Measurements from ENCODE around the gene PHACTR1. TPM values are rescaled to one million over a fixed set of nuclear protein-coding genes. Genes with fewer than 3 reads are reported as not detected.

The PHACTR1 gene
- total RNA-seq, 1 donor from 2014 or later: 4.3 TPM

DNA sequence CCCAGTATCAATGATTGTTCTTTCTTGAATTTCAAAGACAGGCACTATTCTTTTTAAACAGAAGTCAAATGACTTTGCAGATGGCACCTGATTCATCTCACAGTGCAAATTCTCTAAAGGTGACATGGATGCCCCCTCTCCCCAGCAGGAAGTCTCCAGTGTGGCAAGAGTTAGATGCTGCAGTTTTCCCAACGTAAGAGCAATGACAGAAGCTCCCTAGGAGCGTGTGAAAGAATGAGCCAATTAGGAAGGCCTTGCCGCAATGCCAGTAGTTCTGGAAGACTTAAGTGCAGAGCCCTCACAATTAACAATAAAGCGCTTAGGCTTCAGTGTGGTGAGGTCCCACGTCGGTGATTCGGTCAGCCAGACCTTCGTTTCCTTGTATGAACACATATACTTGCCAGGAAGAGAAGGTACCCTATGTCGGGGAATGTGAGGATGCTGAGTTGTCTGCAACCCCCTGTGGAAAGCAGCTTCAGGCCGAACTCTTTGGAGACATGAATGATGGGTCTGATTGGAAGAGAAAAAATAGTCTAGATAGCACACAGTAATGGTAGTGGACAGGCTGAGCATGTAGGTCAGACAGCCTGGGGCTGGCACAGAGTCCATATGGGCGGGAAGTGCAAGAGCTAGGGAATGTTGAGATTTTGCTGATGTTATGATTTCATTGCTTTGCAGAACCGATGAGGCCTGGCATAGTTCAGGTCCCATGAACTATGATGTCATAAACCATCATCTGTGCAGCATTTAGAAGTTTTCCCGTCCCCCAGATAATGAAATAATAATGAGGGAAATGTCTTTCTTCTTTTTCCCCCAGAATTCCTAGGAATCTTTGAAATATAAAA is 132.6 kb downstream of the PHACTR1 start:
- intact Hi-C loops (cut with micrococcal nuclease): no loop called here

DNA sequence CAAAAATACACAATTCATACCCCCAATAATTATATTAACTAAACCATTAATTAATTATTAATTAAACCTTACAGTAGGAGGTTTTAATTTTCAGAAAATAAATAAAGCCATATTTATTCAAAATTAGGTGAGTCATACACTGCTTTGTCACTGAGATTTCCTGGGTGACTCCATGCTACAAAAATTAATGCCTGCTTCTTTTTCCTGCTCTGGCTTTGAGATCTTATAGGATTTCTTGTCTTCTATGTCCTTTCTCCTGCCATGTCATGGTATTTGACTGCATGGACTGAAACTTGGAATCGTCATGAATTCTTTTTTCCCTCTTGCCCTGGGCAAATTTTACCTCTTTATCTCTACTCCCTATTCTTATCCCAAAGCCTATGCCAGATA is 133.2 kb downstream of the PHACTR1 start:
- intact Hi-C loops (cut with micrococcal nuclease): no loop called here

GRCh38 chr6:12851123-12851695 is 134.6 kb downstream of the PHACTR1 start:
- intact Hi-C loops (cut with micrococcal nuclease): no loop called here

- intact Hi-C loops (cut with micrococcal nuclease): no loop called here
Observed at GRCh38 chr6:12861603-12862002, 145.0 kb downstream of the PHACTR1 start.

GRCh38 chr6:12865117-12865516 is 148.6 kb downstream of the PHACTR1 start:
- intact Hi-C loops (cut with micrococcal nuclease): no loop called here

GRCh38 chr6:12865671-12866181 is 149.2 kb downstream of the PHACTR1 start:
- intact Hi-C loops (cut with micrococcal nuclease): no loop called here

- intact Hi-C loops (cut with micrococcal nuclease): no loop called here
Observed at GRCh38 chr6:12866422-12867029, 150.0 kb downstream of the PHACTR1 start.

DNA sequence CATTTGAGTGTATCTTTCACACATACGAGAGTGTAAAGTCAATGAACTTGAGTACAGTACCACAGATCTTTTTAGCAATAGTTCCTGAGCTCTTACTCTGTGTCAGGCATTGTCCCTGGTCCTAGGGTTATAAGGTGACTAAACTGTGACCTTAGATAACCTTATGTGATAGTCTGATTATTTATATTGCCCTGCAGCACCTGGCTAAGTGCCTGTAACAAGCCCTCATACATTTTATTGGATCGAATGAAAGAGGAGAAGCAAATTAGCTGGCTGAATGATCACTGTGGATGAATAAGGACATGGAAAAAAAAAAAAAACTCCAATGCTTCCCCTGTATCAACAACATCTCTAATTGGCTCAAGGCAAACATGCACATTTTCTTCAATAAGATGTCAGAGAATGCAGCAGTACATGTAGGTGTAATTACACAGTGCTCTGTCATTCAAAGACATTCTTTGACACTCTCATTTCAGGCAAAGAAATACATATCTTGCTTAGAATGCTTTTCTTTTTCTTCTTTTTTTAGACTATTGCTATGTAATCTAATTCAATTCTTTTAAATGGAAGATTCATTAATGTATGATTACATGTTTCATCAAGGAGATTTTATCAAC is 153.4 kb downstream of the PHACTR1 start:
- intact Hi-C loops (cut with micrococcal nuclease): no loop called here

- intact Hi-C loops (cut with micrococcal nuclease): no loop called here
Observed at GRCh38 chr6:12873691-12874090, 157.1 kb downstream of the PHACTR1 start.

DNA sequence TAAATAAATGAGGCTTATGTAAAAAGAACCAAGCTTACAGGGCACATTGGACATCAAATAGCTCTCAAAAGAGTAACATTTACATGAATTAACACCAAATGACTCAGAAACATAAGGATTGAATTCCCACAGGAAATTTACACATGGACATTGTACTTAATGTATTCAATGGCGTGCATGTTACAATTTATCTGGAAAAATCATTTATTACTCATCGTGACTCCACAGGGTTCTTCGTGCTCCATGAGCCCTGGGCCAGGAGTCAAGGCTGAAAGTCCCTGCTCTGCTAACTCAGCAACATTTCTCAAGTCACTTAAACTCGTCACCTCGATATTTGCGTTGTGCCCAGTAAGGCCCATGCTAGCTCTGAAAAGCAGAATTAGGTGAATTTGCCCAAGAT is 158.5 kb downstream of the PHACTR1 start:
- intact Hi-C loops (cut with micrococcal nuclease): no loop called here

DNA sequence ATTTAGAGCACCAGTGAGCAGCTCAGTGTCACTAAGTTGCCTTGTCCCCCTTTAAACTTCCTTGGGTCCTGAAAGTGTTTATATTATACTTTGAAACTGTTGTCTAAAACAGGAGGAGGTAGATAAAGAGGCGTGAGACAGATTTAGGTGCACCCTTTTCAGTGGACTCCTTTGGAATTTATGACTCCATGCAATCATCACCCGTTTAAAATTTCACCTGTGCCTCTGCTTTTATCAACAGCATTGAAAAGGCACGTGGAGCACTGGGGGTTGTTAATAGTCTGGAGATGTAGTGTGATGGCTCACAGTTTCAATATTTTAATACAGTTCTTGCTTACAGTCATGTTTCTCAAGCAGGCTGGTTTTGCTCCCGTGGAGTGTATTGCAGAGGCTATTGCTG is 162.2 kb downstream of the PHACTR1 start:
- intact Hi-C loops (cut with micrococcal nuclease): no loop called here

GRCh38 chr6:12882761-12883290 is 166.3 kb downstream of the PHACTR1 start:
- intact Hi-C loops (cut with micrococcal nuclease): no loop called here

DNA sequence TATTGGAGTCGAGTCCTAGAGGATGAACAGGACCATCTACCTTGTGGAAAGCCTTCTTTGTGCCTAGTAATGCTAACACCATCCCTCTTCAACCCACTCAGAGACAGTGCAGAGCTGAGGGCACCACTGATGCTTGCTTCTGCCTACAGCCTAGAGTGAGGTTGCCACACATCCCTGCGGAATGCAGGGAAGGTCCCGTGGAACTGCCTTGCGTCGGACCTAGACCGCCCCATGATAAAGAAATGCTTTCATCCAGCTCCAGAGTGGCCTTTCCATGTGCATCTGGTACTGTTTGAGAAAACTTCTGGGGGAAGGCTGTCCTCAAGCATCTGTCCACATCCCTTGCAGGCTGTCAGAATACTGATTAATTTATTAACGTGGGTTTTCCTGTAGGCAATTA is 168.4 kb downstream of the PHACTR1 start:
- intact Hi-C loops (cut with micrococcal nuclease): no loop called here

DNA sequence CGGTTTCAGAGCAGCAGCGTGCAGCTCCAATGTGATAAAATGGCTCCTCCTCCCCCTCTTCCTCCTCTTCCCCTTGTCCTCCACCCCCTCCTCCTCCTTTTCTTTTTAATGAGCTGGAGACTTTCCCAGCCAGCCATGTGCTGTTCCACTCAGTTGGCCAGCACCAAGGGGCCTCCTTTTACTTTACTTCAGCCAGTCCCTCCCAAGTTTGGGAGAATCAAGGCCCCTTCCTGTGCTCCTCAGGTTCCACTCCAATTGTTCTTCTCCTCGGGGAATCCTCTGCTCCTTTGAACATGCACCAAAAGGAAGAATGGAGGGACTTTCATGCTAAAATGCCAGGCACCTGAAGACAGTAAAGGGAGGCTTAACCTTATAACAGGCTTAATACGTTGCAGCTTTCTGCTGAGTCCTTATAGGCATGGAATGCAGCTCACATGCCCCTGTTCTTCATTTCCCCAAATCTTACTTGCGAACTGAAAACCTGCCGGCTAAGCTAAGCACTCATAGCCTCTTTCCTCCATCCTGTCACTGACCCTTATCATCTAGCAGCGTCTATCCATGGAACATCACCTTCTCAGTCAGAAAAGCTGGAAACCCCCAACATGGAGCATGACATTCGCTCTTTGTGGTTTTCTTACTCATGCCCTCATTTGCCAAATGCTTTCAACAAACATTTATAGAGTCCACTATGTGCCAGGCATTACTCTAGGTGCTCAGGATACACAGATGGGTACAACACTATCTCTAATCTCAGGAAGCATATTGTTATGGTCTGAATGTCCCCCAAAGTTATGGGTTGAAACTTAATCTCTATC is 170.6 kb downstream of the PHACTR1 start:
- intact Hi-C loops (cut with micrococcal nuclease): no loop called here

- intact Hi-C loops (cut with micrococcal nuclease): loop anchor here (1.0 to 10.0 kb wide), 3 partner anchors 441 to 1233 kb away; no protein-coding TSS in a partner anchor
Observed at GRCh38 chr6:12890171-12890790, 173.7 kb downstream of the PHACTR1 start.

- intact Hi-C loops (cut with micrococcal nuclease): loop anchor here (5.0 to 10.0 kb wide), 2 partner anchors 1173 to 1234 kb away; no protein-coding TSS in a partner anchor
Observed at GRCh38 chr6:12891595-12891994, 175.0 kb downstream of the PHACTR1 start.

GRCh38 chr6:12892151-12892550 is 175.6 kb downstream of the PHACTR1 start:
- intact Hi-C loops (cut with micrococcal nuclease): loop anchor here (5.0 to 10.0 kb wide), 2 partner anchors 1173 to 1235 kb away; no protein-coding TSS in a partner anchor

DNA sequence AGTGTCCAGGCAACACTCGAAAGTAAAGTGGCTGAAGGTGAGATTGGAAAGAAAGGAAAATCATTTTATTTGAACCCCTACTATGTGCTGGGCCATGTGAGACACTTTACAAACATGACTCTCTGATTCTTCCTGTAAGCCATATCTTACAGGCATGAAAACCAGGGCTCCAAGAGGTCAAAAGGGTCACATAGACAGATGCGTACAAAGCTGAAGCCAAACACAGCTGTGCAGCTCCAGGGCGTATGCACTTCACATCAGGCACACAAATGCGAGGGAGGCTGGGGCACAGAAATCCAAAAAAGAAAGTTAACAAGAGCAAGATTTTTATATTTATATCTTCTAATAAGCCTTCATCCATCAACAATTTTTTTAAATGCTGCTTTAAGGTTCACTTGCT is 176.5 kb downstream of the PHACTR1 start:
- intact Hi-C loops (cut with micrococcal nuclease): loop anchor here (5.0 to 10.0 kb wide), 2 partner anchors 1172 to 1236 kb away; no protein-coding TSS in a partner anchor

DNA sequence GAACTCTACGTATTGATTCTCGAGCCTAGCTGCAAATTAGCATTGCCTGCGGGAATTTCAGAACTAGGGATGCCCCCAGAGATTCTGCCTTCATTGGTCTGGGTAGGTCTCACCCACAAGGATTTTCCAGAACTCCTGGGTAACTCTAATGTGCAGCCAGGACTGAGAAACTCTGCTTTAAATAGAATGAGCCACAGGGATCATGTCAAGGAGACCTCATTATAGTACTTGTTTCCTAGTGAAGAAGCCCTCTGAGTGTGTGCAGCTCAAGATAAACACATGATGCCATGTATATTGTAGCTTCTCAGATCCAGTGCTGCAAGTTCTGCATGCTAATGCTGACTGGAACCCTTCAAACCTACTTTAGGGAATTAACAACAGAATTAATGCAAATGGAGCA is 179.2 kb downstream of the PHACTR1 start:
- intact Hi-C loops (cut with micrococcal nuclease): loop anchor here (10.0 kb wide), 1 partner anchor 1169 kb away; no protein-coding TSS in a partner anchor
